Measurements from ENCODE around the gene ZNF827.

ZNF827 gene

DNA sequence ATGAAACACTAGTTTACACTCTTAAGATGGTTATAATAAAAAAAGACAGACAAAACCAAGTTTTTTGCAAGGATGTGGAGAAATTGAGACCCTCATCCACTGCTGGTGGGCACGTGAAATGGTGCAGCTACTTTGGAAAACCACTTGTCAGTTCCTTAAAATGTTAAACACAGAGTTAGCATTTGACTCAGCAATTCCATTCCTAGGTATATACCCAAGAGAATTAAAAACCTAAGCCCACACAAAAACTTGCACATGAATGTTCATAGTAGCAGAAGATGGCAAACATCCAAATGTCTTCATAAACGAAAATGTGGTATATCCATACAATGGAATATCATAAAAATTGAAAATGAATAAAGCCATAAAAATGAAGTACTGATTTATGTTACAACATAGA is 75.4 kb downstream of the ZNF827 start:
- no peaks in the 10 kb centered on the region for H3K9me2 ChIP-seq (replicated peaks; ENCODE audit: low read depth, low read length)
- no peak overlapping the region for H3K4me2 ChIP-seq (ENCODE audit: low read depth, low read length, poor library complexity, severe bottlenecking)
- no peaks in the 10 kb centered on the region for H4K20me1 ChIP-seq (ENCODE audit: insufficient read depth, low read length, poor library complexity, severe bottlenecking)
- H3K79me2 ChIP-seq (ENCODE audit: insufficient read depth, low read length): peaks cover 32% of the 10 kb centered on the region
- no peak overlapping the region for H3K9ac ChIP-seq (ENCODE audit: low read depth, low read length, poor library complexity, severe bottlenecking)
- TF ChIP-seq EZH2phosphoT487 (IDR thresholded peaks at IDR 0.05; ENCODE audit: borderline replicate concordance): no peak
- TF ChIP-seq, protein P1, sequence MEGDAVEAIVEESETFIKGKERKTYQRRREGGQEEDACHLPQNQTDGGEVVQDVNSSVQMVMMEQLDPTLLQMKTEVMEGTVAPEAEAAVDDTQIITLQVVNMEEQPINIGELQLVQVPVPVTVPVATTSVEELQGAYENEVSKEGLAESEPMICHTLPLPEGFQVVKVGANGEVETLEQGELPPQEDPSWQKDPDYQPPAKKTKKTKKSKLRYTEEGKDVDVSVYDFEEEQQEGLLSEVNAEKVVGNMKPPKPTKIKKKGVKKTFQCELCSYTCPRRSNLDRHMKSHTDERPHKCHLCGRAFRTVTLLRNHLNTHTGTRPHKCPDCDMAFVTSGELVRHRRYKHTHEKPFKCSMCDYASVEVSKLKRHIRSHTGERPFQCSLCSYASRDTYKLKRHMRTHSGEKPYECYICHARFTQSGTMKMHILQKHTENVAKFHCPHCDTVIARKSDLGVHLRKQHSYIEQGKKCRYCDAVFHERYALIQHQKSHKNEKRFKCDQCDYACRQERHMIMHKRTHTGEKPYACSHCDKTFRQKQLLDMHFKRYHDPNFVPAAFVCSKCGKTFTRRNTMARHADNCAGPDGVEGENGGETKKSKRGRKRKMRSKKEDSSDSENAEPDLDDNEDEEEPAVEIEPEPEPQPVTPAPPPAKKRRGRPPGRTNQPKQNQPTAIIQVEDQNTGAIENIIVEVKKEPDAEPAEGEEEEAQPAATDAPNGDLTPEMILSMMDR (conservative IDR thresholded peaks at IDR 0.05; ENCODE audit: low read length): no peak
- peaks cover 8% of the 10 kb centered on the region for H3K4me1 ChIP-seq (ENCODE audit: insufficient read depth, low read length, poor library complexity, severe bottlenecking)
- H3K4me3 ChIP-seq (ENCODE audit: low read length, poor library complexity, severe bottlenecking): no peak overlapping the region
- no peaks in the 10 kb centered on the region for H3F3A ChIP-seq (ENCODE audit: low read depth)
- H2AFZ ChIP-seq (ENCODE audit: low read length): no peak overlapping the region
- H3K9me3 ChIP-seq (ENCODE audit: insufficient read depth, low read depth, low read length): no peaks in the 10 kb centered on the region
- peaks cover 68% of the 10 kb centered on the region for H3K36me3 ChIP-seq (ENCODE audit: insufficient read depth, low read length)
- H3K27me3 ChIP-seq (ENCODE audit: insufficient read depth, low read length, poor library complexity, severe bottlenecking): no peaks in the 10 kb centered on the region

DNA sequence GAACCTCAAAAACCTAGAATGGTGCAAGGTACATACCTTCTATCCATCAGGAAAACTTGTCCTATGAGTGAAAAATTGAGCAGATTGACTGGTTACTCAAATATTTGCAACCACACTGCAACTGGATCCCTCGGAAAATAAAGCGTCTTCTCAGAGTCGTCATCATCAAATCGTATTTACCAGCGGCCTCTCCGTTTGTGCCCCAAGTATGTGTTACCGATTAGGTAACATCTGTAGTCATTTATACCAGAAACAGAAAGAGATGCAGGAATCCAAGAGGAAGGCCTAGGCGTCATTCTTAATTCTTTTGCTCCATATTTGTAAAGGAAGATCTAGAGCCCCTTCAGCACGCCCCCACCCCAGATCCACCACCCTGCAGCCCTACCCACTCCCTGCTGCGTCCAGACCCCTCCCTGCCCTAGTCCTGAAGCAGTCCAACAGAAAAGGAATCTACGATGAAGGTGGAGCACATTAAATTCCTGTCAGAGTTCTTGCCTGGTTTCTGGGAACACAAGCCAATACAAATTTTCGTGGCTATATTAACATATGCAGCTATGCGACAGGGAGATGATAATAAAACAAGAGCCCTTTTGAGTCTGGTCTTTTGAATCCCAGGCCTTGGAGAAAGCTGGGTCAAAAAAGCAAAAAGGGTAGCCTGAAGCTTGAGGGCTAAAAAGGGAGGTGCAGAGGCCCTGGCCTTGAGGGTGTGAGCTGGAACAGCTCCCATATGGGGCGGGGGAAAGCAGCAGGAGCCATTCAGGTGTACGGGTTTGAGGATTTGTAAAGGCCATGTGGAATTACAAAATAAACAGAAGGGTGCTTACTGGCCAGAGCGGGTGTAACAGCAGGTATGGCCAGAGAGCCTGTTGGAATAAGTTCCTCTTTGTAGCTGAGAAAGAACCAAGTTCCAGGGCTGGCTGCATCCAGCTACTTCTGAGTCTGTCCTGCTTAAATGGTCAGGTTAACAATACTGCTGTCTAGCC is 77.0 kb downstream of the ZNF827 start:
- H3K27me3 ChIP-seq (ENCODE audit: insufficient read depth, low read length, poor library complexity, severe bottlenecking): no peaks in the 10 kb centered on the region
- no peak overlapping the region for H2AFZ ChIP-seq (ENCODE audit: low read length)
- H3K36me3 ChIP-seq (ENCODE audit: insufficient read depth, low read length): peaks cover 66% of the 10 kb centered on the region
- H3K9ac ChIP-seq (ENCODE audit: low read depth, low read length, poor library complexity, severe bottlenecking): no peak overlapping the region
- no peak overlapping the region for H3K4me2 ChIP-seq (ENCODE audit: low read depth, low read length, poor library complexity, severe bottlenecking)
- H3K4me1 ChIP-seq (ENCODE audit: insufficient read depth, low read length, poor library complexity, severe bottlenecking): peaks cover 8% of the 10 kb centered on the region
- peaks cover 28% of the 10 kb centered on the region for H3K79me2 ChIP-seq (ENCODE audit: insufficient read depth, low read length)
- no peaks in the 10 kb centered on the region for H3K9me2 ChIP-seq (replicated peaks; ENCODE audit: low read depth, low read length)
- TF ChIP-seq, protein P1 (conservative IDR thresholded peaks at IDR 0.05; ENCODE audit: low read length): no peak
- no peak for TF ChIP-seq EZH2phosphoT487 (IDR thresholded peaks at IDR 0.05; ENCODE audit: borderline replicate concordance)
- H3K4me3 ChIP-seq (ENCODE audit: low read length, poor library complexity, severe bottlenecking): no peak overlapping the region
- no peaks in the 10 kb centered on the region for H3K9me3 ChIP-seq (ENCODE audit: insufficient read depth, low read depth, low read length)
- H3F3A ChIP-seq (ENCODE audit: low read depth): no peaks in the 10 kb centered on the region
- H4K20me1 ChIP-seq (ENCODE audit: insufficient read depth, low read length, poor library complexity, severe bottlenecking): no peaks in the 10 kb centered on the region

DNA sequence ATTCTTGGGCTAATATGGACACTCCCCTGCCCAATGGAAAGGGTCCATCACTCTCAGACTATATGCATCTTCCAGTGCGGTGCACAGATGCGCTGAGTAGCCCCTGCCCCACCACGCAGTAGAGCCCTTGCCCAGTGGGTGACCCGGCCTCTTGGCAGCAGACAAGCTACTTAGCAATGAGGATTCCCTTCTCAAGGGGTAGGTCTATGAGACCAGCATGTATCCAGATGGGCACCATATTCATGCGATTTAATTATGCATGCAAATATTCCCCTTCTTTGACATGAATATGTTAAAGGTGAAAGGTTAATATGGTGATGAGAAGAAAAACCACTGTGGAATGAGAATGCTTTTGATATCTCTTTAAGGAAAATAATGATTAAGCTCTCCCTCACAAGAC is 77.7 kb downstream of the ZNF827 start:
- Histone ChIP-seq H2AFZ (ENCODE audit: low read length) (no peak overlapping the region), H3K9ac (ENCODE audit: low read depth, low read length, poor library complexity, severe bottlenecking) (no peak overlapping the region), H3K4me3 (ENCODE audit: low read length, poor library complexity, severe bottlenecking) (no peak overlapping the region), H3K9me2 (replicated peaks; ENCODE audit: low read depth, low read length) (no peaks in the 10 kb centered on the region), H3K4me2 (ENCODE audit: low read depth, low read length, poor library complexity, severe bottlenecking) (no peak overlapping the region), H3K27me3 (ENCODE audit: insufficient read depth, low read length, poor library complexity, severe bottlenecking) (no peaks in the 10 kb centered on the region), H3K79me2 (ENCODE audit: insufficient read depth, low read length) (peaks cover 25% of the 10 kb centered on the region), H3K36me3 (ENCODE audit: insufficient read depth, low read length) (peaks cover 65% of the 10 kb centered on the region), H3K4me1 (ENCODE audit: insufficient read depth, low read length, poor library complexity, severe bottlenecking) (peaks cover 7% of the 10 kb centered on the region), H3K9me3 (ENCODE audit: insufficient read depth, low read depth, low read length) (no peaks in the 10 kb centered on the region), H4K20me1 (ENCODE audit: insufficient read depth, low read length, poor library complexity, severe bottlenecking) (no peaks in the 10 kb centered on the region), H3F3A (ENCODE audit: low read depth) (no peaks in the 10 kb centered on the region)
- TF ChIP-seq, protein P1 (conservative IDR thresholded peaks at IDR 0.05; ENCODE audit: low read length): no peak
- TF ChIP-seq EZH2phosphoT487 (IDR thresholded peaks at IDR 0.05; ENCODE audit: borderline replicate concordance): no peak

Data from Loucy (cell line).